SU-DHL-6 (cell line): ENCODE data around the gene PLXDC2.

ENCODE experiments used
- H2AFZ ChIP-seq: fragments of 200-600 bp; sonication (generic); 2 replicates; pipeline ENCODE4 v1.6.1; 2014; ENCODE audit warnings: low read depth, mild to moderate bottlenecking, moderate library complexity, mixed read lengths, antibody characterized with exemption, low read length; ENCODE audit not compliant: severe bottlenecking
- H3F3A ChIP-seq: fragments of 200-600 bp; shearing (Covaris generic); 2 replicates; pipeline ENCODE4 v1.6.0; 2016; ENCODE audit warnings: antibody characterized with exemption, mild to moderate bottlenecking; ENCODE audit not compliant: insufficient read depth
- H3K27ac ChIP-seq: fragments of 200-600 bp; sonication (generic); 2 replicates; pipeline ENCODE4 v1.5.1; 2016; ENCODE audit warnings: low read depth, mild to moderate bottlenecking, low read length, moderate library complexity, mixed read lengths
- H3K27me3 ChIP-seq: fragments of 200-600 bp; sonication (generic), shearing (Covaris generic); 2 replicates; pipeline ENCODE4 v1.6.0; 2014; ENCODE audit warnings: mild to moderate bottlenecking, low read length
- H3K36me3 ChIP-seq: fragments of 200-600 bp; sonication (generic); 2 replicates; pipeline ENCODE4 v1.6.1; 2014; ENCODE audit warnings: mild to moderate bottlenecking, low read length, mixed read lengths
- H3K4me2 ChIP-seq: fragments of 300-600, 200-600 bp; shearing (Covaris generic), sonication (generic); 2 replicates; pipeline ENCODE4 v1.6.0; 2014; ENCODE audit warnings: low read length, low read depth, mild to moderate bottlenecking; ENCODE audit not compliant: poor library complexity, severe bottlenecking
- H3K4me3 ChIP-seq: fragments of 200-600 bp; sonication (generic); 2 replicates; pipeline ENCODE4 v1.5.1; 2014; ENCODE audit warnings: antibody characterized with exemption, low read length, mild to moderate bottlenecking, mixed read lengths; ENCODE audit not compliant: insufficient read depth, poor library complexity, severe bottlenecking
- H3K79me2 ChIP-seq: fragments of 200-600 bp; sonication (generic); 2 replicates; pipeline ENCODE4 v1.6.1; 2014; ENCODE audit warnings: mild to moderate bottlenecking, low read length, moderate library complexity; ENCODE audit not compliant: insufficient read depth
- H3K9ac ChIP-seq: fragments of 200-600 bp; sonication (generic); 2 replicates; pipeline ENCODE4 v1.7.0; 2014; ENCODE audit warnings: mild to moderate bottlenecking, low read length
- H3K9me2 ChIP-seq: fragments of 200-600 bp; sonication (generic); replicated peaks from 2 replicates; pipeline ENCODE4 v1.6.1; 2014; ENCODE audit warnings: low read length; ENCODE audit not compliant: insufficient read depth
- H3K9me3 ChIP-seq: fragments of 200-600 bp; sonication (generic); 2 replicates; pipeline ENCODE4 v1.6.1; 2014; ENCODE audit warnings: low read length, mixed read lengths; ENCODE audit not compliant: insufficient read depth
- H4K20me1 ChIP-seq: fragments of 200-600 bp; sonication (generic); 2 replicates; pipeline ENCODE4 v1.6.1; 2014; ENCODE audit warnings: low read depth, mild to moderate bottlenecking, antibody characterized with exemption, low read length, moderate library complexity, mixed read lengths
- CTCF ChIP-seq: fragments of 200-600 bp; sonication (generic); IDR thresholded peaks from one replicate; pipeline ENCODE4 v1.5.1; 2017; ENCODE audit warnings: antibody characterized with exemption, mild to moderate bottlenecking, low read length, moderate library complexity; ENCODE audit not compliant: insufficient read depth, poor library complexity, severe bottlenecking
- EZH2phosphoT487 ChIP-seq: fragments of 200-600 bp; sonication (generic), shearing (Covaris generic); conservative IDR thresholded peaks from 2 replicates; pipeline ENCODE4 v1.6.1; 2018; ENCODE audit warnings: mild to moderate bottlenecking, antibody characterized with exemption, low read length, moderate library complexity, mixed read lengths

Gene PLXDC2

GRCh38 chr10:20013991-20014750 lies 197.9 kb downstream of the PLXDC2 start:
- H3K9ac ChIP-seq, result no peak overlapping the region
- no peaks in the 10 kb centered on the region for H3K9me2 ChIP-seq
- no peaks in the 10 kb centered on the region; the same call in 1 of the 2 replicates for H3K27me3 ChIP-seq
- no peaks in the 10 kb centered on the region for H4K20me1 ChIP-seq
- H3F3A ChIP-seq, result no peaks in the 10 kb centered on the region
- H3K4me2 ChIP-seq, result no peak overlapping the region
- H2AFZ ChIP-seq, result no peak overlapping the region
- no peaks in the 10 kb centered on the region for H3K36me3 ChIP-seq
- H3K4me3 ChIP-seq, result no peak overlapping the region
- H3K9me3 ChIP-seq, result no peaks in the 10 kb centered on the region
- H3K27ac ChIP-seq, result no peak overlapping the region
- no peaks in the 10 kb centered on the region for H3K79me2 ChIP-seq
- TF ChIP-seq CTCF (no peak), EZH2phosphoT487 (no peak)

- TF ChIP-seq CTCF (no peak), EZH2phosphoT487 (no peak)
- H3K79me2 ChIP-seq, result no peaks in the 10 kb centered on the region
- no peak overlapping the region for H3K9ac ChIP-seq
- H3K9me2 ChIP-seq, result no peaks in the 10 kb centered on the region
- no peak overlapping the region for H3K4me3 ChIP-seq
- no peak overlapping the region for H3K4me2 ChIP-seq
- no peaks in the 10 kb centered on the region for H3K36me3 ChIP-seq
- no peak overlapping the region for H3K27ac ChIP-seq
- no peaks in the 10 kb centered on the region for H3K9me3 ChIP-seq
- no peaks in the 10 kb centered on the region for H3F3A ChIP-seq
- no peaks in the 10 kb centered on the region for H3K27me3 ChIP-seq
- H4K20me1 ChIP-seq, result no peaks in the 10 kb centered on the region
- no peak overlapping the region for H2AFZ ChIP-seq
These were observed 201.7 kb downstream of the PLXDC2 start for GRCh38 chr10:20017961-20018360.

GRCh38 chr10:20020677-20021076 lies 204.4 kb downstream of the PLXDC2 start:
- Histone ChIP-seq H3K9me2 (no peaks in the 10 kb centered on the region), H3K4me3 (no peak overlapping the region), H2AFZ (no peak overlapping the region), H3F3A (no peaks in the 10 kb centered on the region), H3K4me2 (no peak overlapping the region), H3K36me3 (no peaks in the 10 kb centered on the region), H3K27me3 (no peaks in the 10 kb centered on the region), H3K9ac (no peak overlapping the region), H3K27ac (no peak overlapping the region), H3K79me2 (no peaks in the 10 kb centered on the region), H3K9me3 (no peaks in the 10 kb centered on the region), H4K20me1 (no peaks in the 10 kb centered on the region)
- TF ChIP-seq CTCF (no peak), EZH2phosphoT487 (no peak)
